ENCODE data around the gene ARIH2.

ARIH2 gene

GRCh38 chr3:48974076-48974864, 55.6 kb downstream of the ARIH2 start:
- DNase-seq = no peak

GRCh38 chr3:48979451-48979850, 60.8 kb downstream of the ARIH2 start:
- DNase-seq = no peak

GRCh38 chr3:48980295-48980694, 61.7 kb downstream of the ARIH2 start:
- DNase-seq = no peak

- no peak for DNase-seq
These were observed 63.4 kb downstream of the ARIH2 start for GRCh38 chr3:48982016-48982415.

- DNase-seq = no peak
These were observed 64.0 kb downstream of the ARIH2 start for GRCh38 chr3:48982686-48983085.

- no peak for DNase-seq
These were observed 64.5 kb downstream of the ARIH2 start for GRCh38 chr3:48983096-48983495.

- DNase-seq = no peak
These were observed 66.0 kb downstream of the ARIH2 start for GRCh38 chr3:48984663-48985062.

- DNase-seq = no peak
These were observed 67.3 kb downstream of the ARIH2 start for GRCh38 chr3:48985831-48986376.

- DNase-seq = no peak
These were observed 70.6 kb downstream of the ARIH2 start for GRCh38 chr3:48989126-48989795.

GRCh38 chr3:48989796-48990635, 71.4 kb downstream of the ARIH2 start, which contains the start of gene P4HTM:
Gene P4HTM (plus strand): TSS chr3:48990241. CDS start chr3:48990257, 16 bp downstream.
- peak; percentile 88 for DNase-seq

- peak; percentile 58 for DNase-seq
These were observed 72.2 kb downstream of the ARIH2 start for GRCh38 chr3:48990636-48991469.

GRCh38 chr3:48991851-48992545, 73.4 kb downstream of the ARIH2 start:
- DNase-seq = no peak

GRCh38 chr3:48993834-48994233, 75.2 kb downstream of the ARIH2 start:
- DNase-seq = no peak

- DNase-seq = no peak
These were observed 78.0 kb downstream of the ARIH2 start for GRCh38 chr3:48996640-48997039.

GRCh38 chr3:48997102-48997635, 78.5 kb downstream of the ARIH2 start:
- DNase-seq = no peak

GRCh38 chr3:48997714-48998637, 79.3 kb downstream of the ARIH2 start:
- no peak for DNase-seq

GRCh38 chr3:48999085-48999858, 80.6 kb downstream of the ARIH2 start:
- no peak for DNase-seq

GRCh38 chr3:49001155-49001554, 82.5 kb downstream of the ARIH2 start:
- DNase-seq = no peak

Measured in stimulated activated CD8-positive, alpha-beta memory T cell treated with anti-CD3 and anti-CD28 coated beads, Interleukin-4, amount 100 ng/mL, for 48 hours (primary cell).